IMR-90 (cell line): ENCODE data around the gene ETFB.

Experiments
- CEBPB ChIP-seq: IDR thresholded peaks from 2 replicates; pipeline ENCODE4 v1.6.1; 2012; ENCODE audit warnings: low read depth, low read length, improper control_type of control experiment
- CTCF ChIP-seq: conservative IDR thresholded peaks from 2 replicates; pipeline ENCODE4 v1.5.1; 2012; ENCODE audit warnings: mild to moderate bottlenecking, low read depth, low read length, improper control_type of control experiment
- ELK1 ChIP-seq: fragments of 150-350 bp; IDR thresholded peaks from 2 replicates; pipeline ENCODE4 v1.6.1; 2016; ENCODE audit warnings: low read depth, mild to moderate bottlenecking, low read length, moderate library complexity, borderline replicate concordance
- FOS ChIP-seq: fragments of 150-350 bp; IDR thresholded peaks from 2 replicates; pipeline ENCODE4 v1.6.1; 2016; ENCODE audit warnings: low read depth, low read length
- MAFK ChIP-seq: IDR thresholded peaks from 2 replicates; pipeline ENCODE4 v1.6.1; 2012; ENCODE audit warnings: low read depth, low read length, improper control_type of control experiment
- MAZ ChIP-seq: IDR thresholded peaks from 2 replicates; pipeline ENCODE4 v1.6.1; 2012; ENCODE audit warnings: low read depth, mild to moderate bottlenecking, low read length, improper control_type of control experiment, moderate library complexity, borderline replicate concordance
- MXI1 ChIP-seq: IDR thresholded peaks from 2 replicates; pipeline ENCODE4 v1.6.1; 2012; ENCODE audit warnings: low read depth, mild to moderate bottlenecking, low read length, moderate library complexity, borderline replicate concordance
- NFE2L2 ChIP-seq: fragments of 150-350 bp; IDR thresholded peaks from 2 replicates; pipeline ENCODE4 v1.6.1; 2016; ENCODE audit warnings: low read depth, mild to moderate bottlenecking, low read length
- POLR2A ChIP-seq: IDR thresholded peaks from 2 replicates; pipeline ENCODE4 v1.6.1; 2012; ENCODE audit warnings: mild to moderate bottlenecking, low read depth, low read length
- RAD21 ChIP-seq: IDR thresholded peaks from 2 replicates; pipeline ENCODE4 v1.6.1; 2012; ENCODE audit warnings: low read length, improper control_type of control experiment
- RCOR1 ChIP-seq: IDR thresholded peaks from 2 replicates; pipeline ENCODE4 v1.6.1; 2012; ENCODE audit warnings: mild to moderate bottlenecking, low read length, improper control_type of control experiment; ENCODE audit not compliant: insufficient replicate concordance
- RFX5 ChIP-seq: IDR thresholded peaks from 2 replicates; pipeline ENCODE4 v1.8.0; 2012; ENCODE audit warnings: low read depth, mild to moderate bottlenecking, low read length, moderate library complexity
- SMC3 ChIP-seq: fragments of 150-350 bp; IDR thresholded peaks from 2 replicates; pipeline ENCODE4 v1.6.1; 2016; ENCODE audit warnings: low read depth, mild to moderate bottlenecking, antibody characterized with exemption, low read length, moderate library complexity

GRCh38 chr19:51301266-51301665 lies 64.9 kb downstream of the ETFB start:
- TF ChIP-seq CTCF (no peak), CEBPB (no peak), NFE2L2 (no peak), POLR2A (no peak), MAZ (no peak), RAD21 (no peak), FOS (no peak), MXI1 (no peak), RFX5 (no peak), MAFK (no peak), ELK1 (no peak), SMC3 (no peak), RCOR1 (no peak)
